Activated B cell treated with CpG ODN at 0.5 μM for 24 hours (primary cell): ENCODE data around the gene MCF2L. TPM values are rescaled to one million over a fixed set of nuclear protein-coding genes. Genes with fewer than 3 reads are reported as not detected.
"Not testable (repeated sequence)": the region's sequence is repeated elsewhere in the genome, so short reads cannot be mapped to it uniquely, and the experiment has no call there.

Experiments used
- ATAC-seq: fragments of 200-7000 bp; cut with Tn5 transposase; one replicate; pipeline ENCODE4 v1.10.0; 2021; ENCODE audit warnings: low read depth, mild to moderate bottlenecking, moderate library complexity
- CTCF ChIA-PET: fragments of 350-600 bp; sonication (Branson Sonifier 250); formaldehyde crosslinking; loops from one replicate; lab custom pipeline; 2021; ENCODE audit warnings: antibody characterized with exemption; lab: Charles Lee
- POLR2A ChIA-PET: fragments of 350-600 bp; sonication (Branson Sonifier 250); formaldehyde crosslinking; loops from one replicate; lab custom pipeline; 2021; ENCODE audit warnings: antibody characterized with exemption; lab: Charles Lee
- DNase-seq: peaks from one replicate; pipeline ENCODE4 v3.0.0; 2022
- H3K27ac Mint-ChIP-seq: one replicate; pipeline ENCODE4 v1.8.0; 2020; ENCODE audit warnings: mixed read lengths
- H3K27me3 Mint-ChIP-seq: one replicate; pipeline ENCODE4 v1.8.0; 2021; ENCODE audit warnings: mixed read lengths
- H3K36me3 Mint-ChIP-seq: one replicate; pipeline ENCODE4 v1.8.0; 2021; ENCODE audit warnings: low read depth, mixed read lengths
- H3K4me1 Mint-ChIP-seq: one replicate; pipeline ENCODE4 v1.8.0; 2021; ENCODE audit warnings: mixed read lengths
- H3K4me3 Mint-ChIP-seq: one replicate; pipeline ENCODE4 v1.8.0; 2020; ENCODE audit warnings: mild to moderate bottlenecking, mixed read lengths
- H3K9me3 Mint-ChIP-seq: one replicate; pipeline ENCODE4 v1.8.0; 2020; ENCODE audit warnings: mixed read lengths
- intact Hi-C: fragments of 100-400 bp; cut with micrococcal nuclease; formaldehyde crosslinking; loops from one replicate; pipeline ENCODE4 v1.15.1; 2024
- total RNA-seq: library from RNA; stranded (reverse); gene quantifications from 2 replicates; pipeline ENCODE4 v1.2.3, GENCODE V29; 2022
- TF ChIP-seq, protein P1 (sequence below): fragments of 200-600 bp; IDR thresholded peaks from one replicate; pipeline ENCODE4 v1.8.0; 2022; ENCODE audit warnings: antibody characterized with exemption, mild to moderate bottlenecking

MCF2L gene
- total RNA-seq, 1 donor from 2014 or later: 3.4 TPM

DNA sequence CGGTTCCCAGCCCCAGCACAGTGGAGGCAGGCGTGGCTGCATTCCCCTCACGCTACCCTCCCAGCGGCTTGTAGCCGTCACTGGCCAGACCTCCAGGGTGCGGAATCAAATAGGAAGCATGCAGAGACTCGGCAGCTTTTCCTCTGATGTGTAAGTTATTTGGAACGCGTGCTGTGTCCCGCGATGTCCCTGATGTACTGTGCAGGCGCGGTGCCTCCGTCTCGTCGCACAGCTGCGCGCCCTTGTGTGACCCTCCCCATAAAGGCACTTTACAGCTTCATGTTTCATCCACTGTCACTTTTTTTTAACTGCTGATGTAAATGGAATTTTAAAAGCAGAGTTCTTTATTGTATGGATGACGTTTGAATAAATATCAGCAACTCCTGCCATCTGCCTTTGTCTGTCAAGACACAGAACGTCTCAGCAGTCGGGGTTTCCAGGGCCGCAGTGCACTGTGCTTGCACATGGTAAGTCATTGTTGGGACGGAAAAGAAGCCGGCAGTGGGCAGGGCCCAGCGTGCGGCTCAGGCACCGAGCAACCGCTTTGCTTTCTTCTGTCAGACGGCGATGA lies 129.2 kb downstream of the MCF2L start:
- ChIA-PET CTCF (no interaction called here), POLR2A (no interaction called here)
- ATAC-seq (no peak), DNase-seq (no peak)
- intact Hi-C loops: no loop called here
- Mint-ChIP-seq H3K9me3 (no peaks in the 10 kb centered on the region), H3K27ac (no peak overlapping the region), H3K36me3 (no peaks in the 10 kb centered on the region), H3K27me3 (no peaks in the 10 kb centered on the region), H3K4me3 (no peak overlapping the region), H3K4me1 (no peaks in the 10 kb centered on the region)
- TF ChIP-seq, protein P1, sequence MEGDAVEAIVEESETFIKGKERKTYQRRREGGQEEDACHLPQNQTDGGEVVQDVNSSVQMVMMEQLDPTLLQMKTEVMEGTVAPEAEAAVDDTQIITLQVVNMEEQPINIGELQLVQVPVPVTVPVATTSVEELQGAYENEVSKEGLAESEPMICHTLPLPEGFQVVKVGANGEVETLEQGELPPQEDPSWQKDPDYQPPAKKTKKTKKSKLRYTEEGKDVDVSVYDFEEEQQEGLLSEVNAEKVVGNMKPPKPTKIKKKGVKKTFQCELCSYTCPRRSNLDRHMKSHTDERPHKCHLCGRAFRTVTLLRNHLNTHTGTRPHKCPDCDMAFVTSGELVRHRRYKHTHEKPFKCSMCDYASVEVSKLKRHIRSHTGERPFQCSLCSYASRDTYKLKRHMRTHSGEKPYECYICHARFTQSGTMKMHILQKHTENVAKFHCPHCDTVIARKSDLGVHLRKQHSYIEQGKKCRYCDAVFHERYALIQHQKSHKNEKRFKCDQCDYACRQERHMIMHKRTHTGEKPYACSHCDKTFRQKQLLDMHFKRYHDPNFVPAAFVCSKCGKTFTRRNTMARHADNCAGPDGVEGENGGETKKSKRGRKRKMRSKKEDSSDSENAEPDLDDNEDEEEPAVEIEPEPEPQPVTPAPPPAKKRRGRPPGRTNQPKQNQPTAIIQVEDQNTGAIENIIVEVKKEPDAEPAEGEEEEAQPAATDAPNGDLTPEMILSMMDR: no peak

DNA sequence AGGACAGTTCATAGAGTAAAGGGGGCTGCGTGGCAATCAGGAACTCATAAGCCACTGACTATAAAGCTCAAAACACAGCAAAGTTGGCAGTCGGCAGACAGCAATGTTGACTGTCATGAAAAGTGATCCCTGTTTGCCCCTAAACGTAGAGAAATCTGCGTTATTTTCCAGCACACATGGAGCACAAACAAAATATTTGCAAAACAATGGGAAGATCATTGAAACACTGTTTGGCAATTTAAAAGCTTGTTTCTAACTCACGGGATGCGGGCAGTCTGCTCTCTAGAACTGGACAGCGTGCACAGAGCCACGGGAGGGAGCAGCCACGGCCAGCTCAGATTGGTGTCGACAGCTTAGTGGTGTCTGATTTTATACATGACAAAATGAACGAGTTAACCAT lies 130.1 kb downstream of the MCF2L start:
- Mint-ChIP-seq H3K27me3 (peaks cover under 1% of the 10 kb centered on the region), H3K27ac (no peak overlapping the region), H3K4me3 (no peak overlapping the region), H3K4me1 (no peaks in the 10 kb centered on the region), H3K36me3 (no peaks in the 10 kb centered on the region), H3K9me3 (no peaks in the 10 kb centered on the region)
- ChIA-PET CTCF (no interaction called here), POLR2A (no interaction called here)
- TF ChIP-seq, protein P1: no peak
- intact Hi-C loops: no loop called here
- ATAC-seq (no peak), DNase-seq (no peak)

DNA sequence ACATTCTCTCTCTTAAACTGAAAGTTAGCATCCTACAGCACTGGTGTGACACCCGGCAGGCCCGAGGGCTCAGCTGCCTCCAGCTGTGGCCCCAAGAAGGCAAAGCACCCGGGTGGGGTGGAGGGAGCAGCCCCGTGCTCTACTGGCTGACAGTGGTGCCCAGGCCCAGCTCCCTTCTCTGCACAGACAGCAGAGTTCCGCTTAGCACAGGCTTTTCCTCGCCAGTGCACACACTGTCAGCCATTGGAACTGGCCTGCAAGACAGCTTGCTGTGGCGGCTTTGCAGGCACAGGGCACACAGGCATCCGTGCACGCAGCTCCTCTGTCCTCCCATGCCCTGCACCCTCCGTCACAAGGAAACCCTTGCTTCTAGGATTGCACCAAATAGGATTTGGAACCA lies 133.3 kb downstream of the MCF2L start:
- H3K36me3 Mint-ChIP-seq, CTCF ChIA-PET, H3K4me1 Mint-ChIP-seq, intact Hi-C loops, H3K27me3 Mint-ChIP-seq, ATAC-seq, DNase-seq, H3K4me3 Mint-ChIP-seq, H3K9me3 Mint-ChIP-seq, H3K27ac Mint-ChIP-seq, POLR2A ChIA-PET: not testable (repeated sequence)

DNA sequence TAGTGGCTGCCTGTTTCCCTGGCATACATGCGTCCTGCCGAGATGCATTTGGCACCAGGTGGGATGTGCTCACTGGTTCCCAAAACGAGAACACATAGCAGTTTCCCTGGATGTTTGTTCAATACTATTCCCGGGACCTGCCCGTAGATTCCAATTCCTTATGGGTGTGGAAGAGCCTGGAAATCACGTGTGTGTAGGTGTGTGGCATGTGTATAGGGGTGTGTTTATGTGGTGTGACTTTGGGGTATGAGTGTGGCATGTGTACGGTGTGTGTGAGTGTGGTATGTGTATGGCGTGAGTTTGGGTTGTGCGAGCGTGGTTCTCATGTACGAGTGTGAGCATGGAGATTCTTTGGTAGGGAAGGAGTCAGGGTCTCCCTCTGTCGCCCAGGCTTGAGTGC lies 133.7 kb downstream of the MCF2L start:
- ATAC-seq: no peak
- Mint-ChIP-seq H3K36me3 (no peaks in the 10 kb centered on the region), H3K27me3 (peaks cover 6% of the 10 kb centered on the region), H3K9me3 (no peaks in the 10 kb centered on the region), H3K4me3 (no peak overlapping the region), H3K4me1 (no peaks in the 10 kb centered on the region), H3K27ac (no peak overlapping the region)
- CTCF ChIA-PET: no interaction called here
- POLR2A ChIA-PET: no interaction called here
- no peak for DNase-seq
- intact Hi-C loops: no loop called here
- TF ChIP-seq, protein P1: no peak

DNA sequence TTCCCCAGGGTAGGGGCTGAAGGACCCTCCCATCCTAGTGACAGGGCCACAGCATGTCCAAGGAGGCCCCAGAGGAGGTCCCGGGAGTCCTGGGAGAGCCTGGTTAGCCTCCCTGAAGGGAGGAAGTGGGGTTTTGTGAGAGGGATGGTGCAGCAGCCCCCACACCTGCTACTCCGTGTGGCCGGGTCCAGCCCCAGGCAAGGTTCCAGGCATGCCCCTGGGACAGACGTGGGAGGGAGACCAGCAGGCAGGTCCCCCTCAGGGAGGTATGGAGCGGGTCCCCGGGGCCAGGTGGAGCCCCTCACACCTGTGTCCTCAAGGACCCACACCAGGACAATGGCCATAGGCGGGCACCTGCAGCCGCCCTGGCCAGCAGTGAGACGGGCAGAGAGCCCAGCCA lies 134.6 kb downstream of the MCF2L start:
- CTCF ChIA-PET: no interaction called here
- H3K4me3 Mint-ChIP-seq: no peak overlapping the region
- no peak for ATAC-seq

More for the DNA sequence above, 134.6 kb downstream of the MCF2L start:
- POLR2A ChIA-PET: no interaction called here
- no peaks in the 10 kb centered on the region for H3K36me3 Mint-ChIP-seq
- H3K9me3 Mint-ChIP-seq: no peaks in the 10 kb centered on the region
- no peak for DNase-seq
- H3K27me3 Mint-ChIP-seq: peaks cover 6% of the 10 kb centered on the region
- no peaks in the 10 kb centered on the region for H3K4me1 Mint-ChIP-seq
- intact Hi-C loops: no loop called here
- no peak overlapping the region for H3K27ac Mint-ChIP-seq
- TF ChIP-seq, protein P1: no peak
